Duodenal mucosa (tissue), 2 donors: Measurements from ENCODE around the gene TOGARAM1.
"Not testable (repeated sequence)": the region's sequence is repeated elsewhere in the genome, so short reads cannot be mapped to it uniquely, and the experiment has no call there.

Experiments used
- H3K27ac ChIP-seq: one replicate; pipeline ENCODE4 v1.7.0; 2013; ENCODE audit warnings: low read depth, low read length
- H3K27me3 ChIP-seq, 2 donors: one replicate each; pipeline ENCODE4 v1.7.0; 2013; ENCODE audit warnings: low read length in 2 of 2, control low read depth in 1 of 2; ENCODE audit not compliant: insufficient read depth in 2 of 2, control insufficient read depth in 1 of 2
- H3K36me3 ChIP-seq, 2 donors: one replicate each; pipeline ENCODE4 v1.7.0; 2013; ENCODE audit warnings: low read length in 2 of 2, control low read depth in 1 of 2; ENCODE audit not compliant: insufficient read depth in 2 of 2, control insufficient read depth in 1 of 2
- H3K4me1 ChIP-seq, 2 donors: one replicate each; pipeline ENCODE4 v1.7.0; 2013; ENCODE audit warnings: low read length in 2 of 2, control low read depth in 1 of 2; ENCODE audit not compliant: insufficient read depth in 2 of 2, control insufficient read depth in 1 of 2
- H3K4me3 ChIP-seq, 2 donors: one replicate each; pipeline ENCODE4 v1.7.0; 2013; ENCODE audit warnings: low read length in 2 of 2, low read depth in 1 of 2
- H3K9ac ChIP-seq, 2 donors: one replicate each; pipeline ENCODE4 v1.7.0; 2013; ENCODE audit warnings: low read length in 2 of 2, low read depth in 1 of 2
- H3K9me3 ChIP-seq, 2 donors: one replicate each; pipeline ENCODE4 v1.7.0; 2013; ENCODE audit warnings: low read length in 2 of 2, control low read depth in 1 of 2; ENCODE audit not compliant: control insufficient read depth in 1 of 2

Gene TOGARAM1

GRCh38 chr14:45080416-45080968 lies 118.5 kb downstream of the TOGARAM1 start:
- not testable (repeated sequence) for H3K9ac ChIP-seq, H3K27me3 ChIP-seq, H3K36me3 ChIP-seq, H3K4me3 ChIP-seq, H3K9me3 ChIP-seq, H3K27ac ChIP-seq
- H3K4me1 ChIP-seq: peaks cover 13 to 25% of the 10 kb centered on the region in 2 donors

- H3K27ac ChIP-seq, H3K9ac ChIP-seq, H3K4me3 ChIP-seq, H3K36me3 ChIP-seq, H3K9me3 ChIP-seq, H3K27me3 ChIP-seq: not testable (repeated sequence)
- peaks cover 13 to 26% of the 10 kb centered on the region in 2 donors for H3K4me1 ChIP-seq
These were observed 119.1 kb downstream of the TOGARAM1 start for GRCh38 chr14:45081096-45081495.

GRCh38 chr14:45082420-45082819 lies 120.4 kb downstream of the TOGARAM1 start:
- H3K4me3 ChIP-seq: peak overlapping the region; percentile 19 to 31
- H3K36me3 ChIP-seq: no peaks in the 10 kb centered on the region
- H3K4me1 ChIP-seq: peaks cover 20 to 26% of the 10 kb centered on the region in 2 donors
- H3K9ac ChIP-seq: no peak overlapping the region
- no peaks in the 10 kb centered on the region for H3K27me3 ChIP-seq
- no peaks in the 10 kb centered on the region for H3K9me3 ChIP-seq
- H3K27ac ChIP-seq: no peak overlapping the region

- Histone ChIP-seq H3K9me3 (no peaks in the 10 kb centered on the region), H3K27ac (no peak overlapping the region)
These were observed 121.6 kb downstream of the TOGARAM1 start for GRCh38 chr14:45083617-45083975.

GRCh38 chr14:45083976-45084722 lies 122.2 kb downstream of the TOGARAM1 start, which contains the start of gene PRPF39:
PRPF39 (plus strand) TSS chr14:45084116; CDS start chr14:45095240, 11,124 bp downstream.
- peaks cover 32 to 41% of the 10 kb centered on the region in 2 donors for H3K4me1 ChIP-seq

More at GRCh38 chr14:45083617-45083975, 121.6 kb downstream of the TOGARAM1 start:
- no peaks in the 10 kb centered on the region for H3K27me3 ChIP-seq
- peak overlapping the region; percentile 77 to 94 for H3K4me3 ChIP-seq
- H3K4me1 ChIP-seq: peaks cover 28 to 36% of the 10 kb centered on the region in 2 donors
- peak overlapping the region; percentile 65 to 84 for H3K9ac ChIP-seq
- H3K36me3 ChIP-seq: no peaks in the 10 kb centered on the region

GRCh38 chr14:45084946-45085346 lies 123.0 kb downstream of the TOGARAM1 start:
- no peaks in the 10 kb centered on the region for H3K27me3 ChIP-seq
- peak overlapping the region; percentile 77 to 94 for H3K4me3 ChIP-seq
- no peaks in the 10 kb centered on the region for H3K36me3 ChIP-seq
- peaks cover 35 to 45% of the 10 kb centered on the region in 2 donors for H3K4me1 ChIP-seq
- no peaks in the 10 kb centered on the region for H3K9me3 ChIP-seq
- no peak overlapping the region for H3K27ac ChIP-seq
- H3K9ac ChIP-seq: peak overlapping the region; percentile 84 to 86

More at GRCh38 chr14:45083976-45084722, 122.2 kb downstream of the TOGARAM1 start, which contains the start of gene PRPF39:
- Histone ChIP-seq H3K27me3 (no peaks in the 10 kb centered on the region), H3K36me3 (no peaks in the 10 kb centered on the region), H3K27ac (peak within 1 kb of the TSS; percentile 69), H3K4me3 (peak within 1 kb of the TSS; percentile 77 to 94), H3K9me3 (no peaks in the 10 kb centered on the region), H3K9ac (peak within 1 kb of the TSS; percentile 84 to 86)

- H3K27me3 ChIP-seq: no peaks in the 10 kb centered on the region
- no peaks in the 10 kb centered on the region for H3K9me3 ChIP-seq
- H3K27ac ChIP-seq: no peak overlapping the region
- H3K9ac ChIP-seq: no peak overlapping the region
- no peak overlapping the region for H3K4me3 ChIP-seq
- H3K36me3 ChIP-seq: no peaks in the 10 kb centered on the region
- peaks cover 26 to 27% of the 10 kb centered on the region in 2 donors for H3K4me1 ChIP-seq
These were observed 127.8 kb downstream of the TOGARAM1 start for GRCh38 chr14:45089813-45090212.

GRCh38 chr14:45091710-45092109 lies 129.7 kb downstream of the TOGARAM1 start:
- peaks cover 19 to 21% of the 10 kb centered on the region in 2 donors for H3K4me1 ChIP-seq
- peaks cover 8 to 12% of the 10 kb centered on the region in 2 donors for H3K36me3 ChIP-seq
- no peak overlapping the region for H3K9ac ChIP-seq
- no peak overlapping the region for H3K4me3 ChIP-seq
- H3K27me3 ChIP-seq: no peaks in the 10 kb centered on the region
- no peaks in the 10 kb centered on the region for H3K9me3 ChIP-seq
- H3K27ac ChIP-seq: no peak overlapping the region

GRCh38 chr14:45094275-45094674 lies 132.3 kb downstream of the TOGARAM1 start:
- Histone ChIP-seq H3K27ac (no peak overlapping the region), H3K36me3 (peaks cover 12 to 20% of the 10 kb centered on the region in 2 donors), H3K9me3 (no peaks in the 10 kb centered on the region), H3K4me3 (no peak overlapping the region), H3K27me3 (no peaks in the 10 kb centered on the region), H3K4me1 (peaks cover 3 to 7% of the 10 kb centered on the region in 2 donors), H3K9ac (no peak overlapping the region)

- Histone ChIP-seq H3K36me3 (peaks cover 13 to 24% of the 10 kb centered on the region in 2 donors), H3K9ac (no peak overlapping the region), H3K27ac (no peak overlapping the region), H3K4me3 (no peak overlapping the region), H3K27me3 (no peaks in the 10 kb centered on the region), H3K4me1 (peaks cover 0 to 2% of the 10 kb centered on the region in 2 donors), H3K9me3 (no peaks in the 10 kb centered on the region)
These were observed 133.2 kb downstream of the TOGARAM1 start for GRCh38 chr14:45095143-45095542.
